K562 (cell line): ENCODE measurements around the gene PAQR4.

ENCODE experiments used
- CTCF ChIP-seq, 3 experiments: IDR thresholded peaks in 2 of 3; conservative IDR thresholded peaks in 1 of 3; 2 replicates each; pipeline ENCODE4 v1.5.1; 2011 to 2012; ENCODE audit warnings: low read length in 3 of 3, mild to moderate bottlenecking in 3 of 3, control low read depth in 2 of 3, improper control_type of control experiment in 1 of 3, inconsistent platforms in 1 of 3, low read depth in 1 of 3, mixed read lengths in 1 of 3, moderate library complexity in 1 of 3; ENCODE audit not compliant: insufficient read depth in 2 of 3
- ESRRB ChIP-seq: fragments of 250-450 bp; sonication (Bioruptor Pico); IDR thresholded peaks from 2 replicates; pipeline ENCODE4 v1.5.0; 2020; ENCODE audit warnings: mild to moderate bottlenecking, moderate library complexity, borderline replicate concordance
- HDAC1 ChIP-seq, 2 experiments: fragments of 450-650 bp; IDR thresholded peaks; 2 replicates each; pipeline ENCODE4 v1.6.1; 2016 to 2017; ENCODE audit warnings: inconsistent platforms in 1 of 2, mild to moderate bottlenecking in 1 of 2, moderate library complexity in 1 of 2
- KLF16 ChIP-seq: IDR thresholded peaks from 2 replicates; pipeline ENCODE4 v1.6.1; 2016; ENCODE audit warnings: antibody characterized with exemption
- MXI1 ChIP-seq: IDR thresholded peaks from 2 replicates; pipeline ENCODE4 v1.6.1; 2011; ENCODE audit warnings: low read depth, mild to moderate bottlenecking, improper control_type of control experiment, low read length
- POLR2G ChIP-seq: fragments of 200-400 bp; formaldehyde crosslinking; IDR thresholded peaks from 2 replicates; pipeline ENCODE4 v1.6.1; 2017; ENCODE audit warnings: low read depth, mild to moderate bottlenecking, antibody characterized with exemption, low read length, moderate library complexity

- TF ChIP-seq HDAC1 (IDR thresholded peaks at IDR 0.05) (peak in 1 of 2 experiments; percentile 31; a peak in 2 of 4 replicates), MXI1 (no peak), ESRRB (CRISPR knock-in tag) (no peak), POLR2G (peak; percentile 63), CTCF (IDR thresholded peaks at IDR 0.05 in 2 of 3, conservative IDR thresholded peaks at IDR 0.05 in 1 of 3; ENCODE audit: insufficient read depth in 2 of 3, low read depth in 1 of 3, low read length in 3 of 3) (peak; percentile 78 to 98 (median 97)), KLF16 (0 out of 2 replicates have a peak, but pooled peaks have one; percentile 6)
These were observed 34.6 kb downstream of the PAQR4 start for GRCh38 chr16:3003582-3004270.
